Mucosa of descending colon (tissue), 3 donors: ENCODE data around the gene MBNL1. TPM values are rescaled to one million over a fixed set of nuclear protein-coding genes. Genes with fewer than 3 reads are reported as not detected.

Experiments
- ATAC-seq: fragments of 200-7000 bp; cut with Tn5 transposase; one replicate; pipeline ENCODE4 v1.9.1; 2020; ENCODE audit warnings: mild to moderate bottlenecking, moderate library complexity
- DNase-seq, 3 donors: peaks; one replicate each; pipeline ENCODE4 v3.0.0-alpha.2; 2020
- H3K36me3 ChIP-seq: fragments of 200-600 bp; one replicate; pipeline ENCODE4 v1.8.0; 2021; ENCODE audit warnings: low read depth, mild to moderate bottlenecking
- H3K4me1 ChIP-seq: fragments of 200-600 bp; one replicate; pipeline ENCODE4 v1.8.0; 2021; ENCODE audit warnings: low read depth, mild to moderate bottlenecking
- H3K4me3 ChIP-seq: fragments of 200-600 bp; one replicate; pipeline ENCODE4 v1.8.0; 2021; ENCODE audit warnings: mild to moderate bottlenecking
- H3K9me3 ChIP-seq: fragments of 200-600 bp; one replicate; pipeline ENCODE4 v1.8.0; 2021; ENCODE audit warnings: mild to moderate bottlenecking
- CTCF ChIP-seq: fragments of 200-600 bp; IDR thresholded peaks from one replicate; pipeline ENCODE4 v1.8.0; 2022; ENCODE audit warnings: antibody characterized with exemption, mild to moderate bottlenecking
- intact Hi-C, 2 donors: fragments of 100-400 bp; cut with DNase I in 1 of 2; cut with micrococcal nuclease in 1 of 2; formaldehyde crosslinking; loops; one replicate each; pipeline versions ENCODE4 v1.11.0 to v1.11.1; 2022; cut with DNase I, micrococcal nuclease
- total RNA-seq, 3 donors: library from RNA; stranded (reverse); fragmentation: NEBNext Ultra II Directional in 2 of 3; extraction: Animal tissue kit (Norgen Biotek cat#: 25700) in 2 of 3; gene quantifications; one replicate each; pipeline versions ENCODE4 v1.2.1 to v1.2.4, GENCODE V29; 2021 to 2023
- donor health status: DM: no; HTN: no; CAD: no; lungs with moderate emphysema.
- donor health status: DM: no; HTN: no; CAD: no.
- donor health status: DM: no; HTN: yes; CAD: no.

MBNL1 gene
- total RNA-seq, 3 donors from 2014 or later = 184 to 381 (median 215) TPM

GRCh38 chr3:152234657-152235375, 33.9 kb upstream of the MBNL1 start:
- intact Hi-C loops = no loop called here
- no peak for DNase-seq
- no peaks in the 10 kb centered on the region for H3K36me3 ChIP-seq

GRCh38 chr3:152235709-152236298, 32.9 kb upstream of the MBNL1 start:
- intact Hi-C loops = no loop called here
- no peaks in the 10 kb centered on the region for H3K4me1 ChIP-seq
- no peak overlapping the region for H3K4me3 ChIP-seq
- TF ChIP-seq CTCF = no peak
- no peaks in the 10 kb centered on the region for H3K36me3 ChIP-seq
- DNase-seq = no peak
- H3K9me3 ChIP-seq = no peaks in the 10 kb centered on the region
- ATAC-seq = no peak

More at GRCh38 chr3:152234657-152235375, 33.9 kb upstream of the MBNL1 start:
- H3K9me3 ChIP-seq = no peaks in the 10 kb centered on the region
- ATAC-seq = no peak
- TF ChIP-seq CTCF = no peak
- H3K4me1 ChIP-seq = no peaks in the 10 kb centered on the region
- no peak overlapping the region for H3K4me3 ChIP-seq

GRCh38 chr3:152236716-152237115, 32.0 kb upstream of the MBNL1 start:
- Histone ChIP-seq H3K36me3 (no peaks in the 10 kb centered on the region), H3K4me1 (no peaks in the 10 kb centered on the region), H3K4me3 (no peak overlapping the region), H3K9me3 (no peaks in the 10 kb centered on the region)
- intact Hi-C loops = no loop called here
- no peak for TF ChIP-seq CTCF
- DNase-seq = no peak
- no peak for ATAC-seq

- Histone ChIP-seq H3K4me1 (no peaks in the 10 kb centered on the region), H3K9me3 (no peaks in the 10 kb centered on the region), H3K4me3 (no peak overlapping the region), H3K36me3 (no peaks in the 10 kb centered on the region)
- ATAC-seq = peak; percentile 36
- no peak for TF ChIP-seq CTCF
- DNase-seq = no peak
- intact Hi-C loops = no loop called here
Observed at GRCh38 chr3:152241142-152242017, 27.3 kb upstream of the MBNL1 start.

GRCh38 chr3:152243301-152243711, 25.4 kb upstream of the MBNL1 start:
- DNase-seq (no peak), ATAC-seq (peak; percentile 73)
- intact Hi-C loops = no loop called here
- Histone ChIP-seq H3K36me3 (no peaks in the 10 kb centered on the region), H3K4me1 (no peaks in the 10 kb centered on the region), H3K9me3 (no peaks in the 10 kb centered on the region), H3K4me3 (no peak overlapping the region)
- no peak for TF ChIP-seq CTCF
